H1 (cell line): ENCODE results near the gene SERPINE3. TPM values are rescaled to one million over a fixed set of nuclear protein-coding genes. Genes with fewer than 3 reads are reported as not detected.

ENCODE experiments used
- CTCF ChIA-PET: fragments of 300-600 bp; sonication (Branson Sonifier 250); formaldehyde crosslinking; loops from one replicate; lab custom pipeline; 2021; ENCODE audit not compliant: partially characterized antibody; lab: Charles Lee
- POLR2A ChIA-PET: fragments of 300-600 bp; sonication (Branson Sonifier 250); formaldehyde crosslinking; loops from one replicate; lab custom pipeline; 2021; ENCODE audit warnings: inconsistent platforms; ENCODE audit not compliant: partially characterized antibody; lab: Charles Lee
- DNase-seq, 2 experiments: peaks; one replicate each; pipeline versions ENCODE4 v3.0.0 to v3.0.0-alpha.2; 2010 to 2022; ENCODE audit warnings: low spot score in 2 of 2, low read depth in 1 of 2, mixed read lengths in 1 of 2
- FAIRE-seq: peaks from 2 replicates; lab custom pipeline; 2011; peaks lifted over from hg19 to GRCh38; lab: Jason Lieb, UNC
- H2AFZ ChIP-seq: 2 replicates; pipeline ENCODE4 v1.8.1; 2012; ENCODE audit warnings: low read length, inconsistent platforms
- H2AK5ac ChIP-seq: 2 replicates; pipeline ENCODE4 v1.6.1; 2013; ENCODE audit warnings: low read depth, low read length
- H2BK120ac ChIP-seq: replicated peaks from 2 replicates; pipeline ENCODE3; 2013; ENCODE audit warnings: low read depth, low read length, inconsistent platforms
- H2BK12ac ChIP-seq: 2 replicates; pipeline ENCODE4 v1.6.1; 2013; ENCODE audit warnings: low read depth, low read length
- H2BK15ac ChIP-seq: 2 replicates; pipeline ENCODE4 v1.6.1; 2013; ENCODE audit warnings: low read length
- H2BK20ac ChIP-seq: 2 replicates; pipeline ENCODE4 v1.6.1; 2013; ENCODE audit warnings: low read length
- H2BK5ac ChIP-seq: 2 replicates; pipeline ENCODE4 v1.6.1; 2013; ENCODE audit warnings: low read depth, low read length
- H3K14ac ChIP-seq: 2 replicates; pipeline ENCODE4 v1.6.1; 2013; ENCODE audit warnings: inconsistent platforms; ENCODE audit not compliant: insufficient read length
- H3K18ac ChIP-seq: 2 replicates; pipeline ENCODE4 v1.6.1; 2013; ENCODE audit warnings: low read length; ENCODE audit errors: extremely low read depth
- H3K23ac ChIP-seq: 2 replicates; pipeline ENCODE4 v1.6.1; 2013; ENCODE audit warnings: inconsistent platforms; ENCODE audit not compliant: insufficient read length
- H3K23me2 ChIP-seq: 2 replicates; pipeline ENCODE4 v1.6.1; 2013; ENCODE audit warnings: low read depth, low read length
- H3K27ac ChIP-seq: 2 replicates; pipeline ENCODE4 v1.6.1; 2011; ENCODE audit warnings: low read depth, low read length, inconsistent platforms
- H3K27me3 ChIP-seq, 4 experiments: replicated peaks in 1 of 4; 1 replicate in 1 of 4; 2 replicates in 3 of 4; pipeline versions ENCODE4 v1.6.1 to v1.8.1; 2011 to 2013; ENCODE audit warnings: low read length in 3 of 4, mild to moderate bottlenecking in 3 of 4, inconsistent platforms in 2 of 4, mixed read lengths in 2 of 4, moderate library complexity in 1 of 4; ENCODE audit not compliant: control insufficient read depth in 3 of 4, insufficient read depth in 3 of 4; ENCODE audit errors: extremely low read depth in 1 of 4
- H3K36me3 ChIP-seq, 4 experiments: 2 replicates each; pipeline versions ENCODE4 v1.6.1 to v1.8.1; 2011 to 2013; ENCODE audit warnings: mild to moderate bottlenecking in 4 of 4, low read length in 3 of 4, moderate library complexity in 2 of 4, control low read depth in 1 of 4, inconsistent platforms in 1 of 4; ENCODE audit not compliant: insufficient read depth in 4 of 4, control insufficient read depth in 2 of 4
- H3K4ac ChIP-seq: replicated peaks from 2 replicates; pipeline ENCODE3; 2013; ENCODE audit warnings: low read length, low read depth, mixed read lengths, inconsistent platforms; ENCODE audit not compliant: insufficient read length
- H3K4me1 ChIP-seq, 4 experiments: replicated peaks in 1 of 4; 1 replicate in 1 of 4; 2 replicates in 3 of 4; pipeline versions ENCODE4 v1.6.1 to v1.8.1; 2011 to 2013; ENCODE audit warnings: low read length in 3 of 4, inconsistent platforms in 2 of 4, mixed read lengths in 1 of 4; ENCODE audit not compliant: insufficient read depth in 4 of 4, control insufficient read depth in 3 of 4
- H3K4me2 ChIP-seq, 2 experiments: 2 replicates each; pipeline versions ENCODE4 v1.6.1 to v1.8.1; 2011 to 2013; ENCODE audit warnings: low read depth in 2 of 2, low read length in 2 of 2, control low read depth in 1 of 2, inconsistent platforms in 1 of 2, mild to moderate bottlenecking in 1 of 2; ENCODE audit not compliant: insufficient read depth in 1 of 2
- H3K4me3 ChIP-seq, 4 experiments: fragments of 200-600, 300-600 bp in 1 of 4; sonication (generic), shearing (Covaris generic), sonication (Bioruptor Twin) in 1 of 4; 2 replicates each; pipeline versions ENCODE4 v1.5.1 to v1.8.1; 2011 to 2016; ENCODE audit warnings: low read length in 4 of 4, low read depth in 3 of 4, control low read depth in 2 of 4, inconsistent platforms in 2 of 4, mild to moderate bottlenecking in 2 of 4, mixed read lengths in 1 of 4, moderate library complexity in 1 of 4; ENCODE audit not compliant: insufficient read depth in 2 of 4; ENCODE audit errors: extremely low read depth in 1 of 4
- H3K56ac ChIP-seq: replicated peaks from 2 replicates; pipeline ENCODE3; 2013; ENCODE audit warnings: low read depth, mild to moderate bottlenecking, mixed read lengths, low read length, inconsistent platforms; ENCODE audit not compliant: insufficient read length
- H3K79me1 ChIP-seq: 2 replicates; pipeline ENCODE4 v1.6.1; 2013; ENCODE audit warnings: low read depth, low read length, control low read depth
- H3K79me2 ChIP-seq, 2 experiments: 2 replicates each; pipeline versions ENCODE4 v1.6.1 to v1.8.1; 2012 to 2013; ENCODE audit warnings: low read length in 2 of 2, mild to moderate bottlenecking in 2 of 2, inconsistent platforms in 1 of 2; ENCODE audit not compliant: insufficient read depth in 2 of 2, control insufficient read depth in 1 of 2
- H3K9ac ChIP-seq, 4 experiments: replicated peaks in 1 of 4; 1 replicate in 1 of 4; 2 replicates in 3 of 4; pipeline versions ENCODE4 v1.6.1 to v1.8.1; 2011 to 2013; ENCODE audit warnings: low read depth in 3 of 4, low read length in 3 of 4, control low read depth in 2 of 4, mild to moderate bottlenecking in 2 of 4, moderate library complexity in 2 of 4, inconsistent platforms in 1 of 4; ENCODE audit errors: extremely low read depth in 1 of 4
- H3K9me3 ChIP-seq, 2 experiments: 2 replicates each; pipeline versions ENCODE4 v1.6.1 to v1.8.1; 2012 to 2013; ENCODE audit warnings: mild to moderate bottlenecking in 2 of 2, moderate library complexity in 2 of 2, control low read depth in 1 of 2, inconsistent platforms in 1 of 2, low read depth in 1 of 2, low read length in 1 of 2, mixed read lengths in 1 of 2; ENCODE audit not compliant: insufficient read depth in 2 of 2
- H4K20me1 ChIP-seq, 2 experiments: replicated peaks in 1 of 2; 2 replicates each; pipeline versions ENCODE3 to v1.8.1; 2011 to 2013; ENCODE audit warnings: inconsistent platforms in 2 of 2, low read length in 2 of 2, mild to moderate bottlenecking in 1 of 2; ENCODE audit not compliant: insufficient read depth in 2 of 2, control insufficient read depth in 1 of 2
- H4K5ac ChIP-seq: 2 replicates; pipeline ENCODE4 v1.6.1; 2013; ENCODE audit warnings: low read length, low read depth, mixed read lengths, inconsistent platforms; ENCODE audit not compliant: insufficient read length
- H4K8ac ChIP-seq: 2 replicates; pipeline ENCODE4 v1.8.0; 2013; ENCODE audit warnings: mild to moderate bottlenecking, moderate library complexity, low read length, inconsistent platforms; ENCODE audit not compliant: insufficient read depth; ENCODE audit errors: extremely low read depth
- H4K91ac ChIP-seq: replicated peaks from 2 replicates; pipeline ENCODE3; 2013; ENCODE audit warnings: low read length, mixed read lengths, inconsistent platforms; ENCODE audit not compliant: insufficient read length
- RFX5 ChIP-seq: IDR thresholded peaks from 2 replicates; pipeline ENCODE4 v1.6.1; 2011; ENCODE audit warnings: low read depth, low read length, improper control_type of control experiment, borderline replicate concordance
- WGBS, 2 experiments: shearing (Covaris generic) in 1 of 2; methylation state at CpG; one replicate each; pipeline versions ENCODE4 v1.1.6 to v1.1.7; 2013 to 2015; ENCODE audit warnings: low lambda C conversion rate in 2 of 2, mixed read lengths in 2 of 2, inconsistent platforms in 1 of 2, low coverage in 1 of 2, missing lambda C conversion rate in 1 of 2; ENCODE audit not compliant: insufficient replicate concordance in 2 of 2, insufficient coverage in 1 of 2, insufficient read length in 1 of 2; ENCODE audit errors: extremely low coverage in 1 of 2, missing lambda C conversion rate in 1 of 2; 5-methylcytosine and 5-hydroxymethylcytosine counted together
- polyA plus RNA-seq, 7 experiments: library from polyadenylated mRNA; depleted of rRNA in 3 of 7; stranded (reverse) in 5 of 7; unstranded in 2 of 7; fragments of >200 nt in 5 of 7; fragments of 200-250 nt in 2 of 7; gene quantifications; 1 replicate in 5 of 7; 2 replicates in 1 of 7; 4 replicates in 1 of 7; pipeline versions ENCODE4 v1.2.1 to v1.2.3, GENCODE V29; 2011 to 2013; ENCODE audit warnings: missing spikeins in 2 of 7, mixed read lengths in 2 of 7
- total RNA-seq: library from RNA; stranded (reverse); fragmentation: NEBNext Ultra II Directional; extraction: Animal tissue kit (Norgen Biotek cat#: 25700); gene quantifications from 2 replicates; pipeline ENCODE4 v1.2.1, GENCODE V29; 2021
- TF ChIP-seq, protein P1 (sequence below): IDR thresholded peaks from 2 replicates; pipeline ENCODE4 v1.6.1; 2012; ENCODE audit warnings: low read length, inconsistent platforms

Gene SERPINE3
- total and polyA plus RNA-seq, 2 of the 8 experiments (the other 6 are each of a cell fraction or from before 2014, with no cell fraction given), result 0.34 to 1.0 TPM

DNA sequence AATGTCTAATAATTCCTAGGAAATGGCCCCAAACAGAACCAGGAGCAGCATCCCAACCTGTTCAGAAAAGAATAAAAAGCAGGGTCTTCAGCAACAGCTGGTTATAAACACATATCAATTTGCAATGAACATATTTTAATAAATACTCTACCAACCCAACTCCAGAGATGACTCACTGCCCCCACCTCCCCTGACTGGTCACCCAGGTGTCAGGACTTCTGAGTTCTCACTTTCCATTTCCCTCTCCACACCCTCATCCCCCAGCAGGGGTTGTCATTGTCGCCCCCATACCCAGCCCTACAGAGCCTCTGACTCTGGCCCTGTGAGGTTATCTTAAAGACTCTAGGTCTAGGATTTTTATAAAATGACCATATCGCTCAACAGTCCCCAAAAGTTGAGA lies 6.9 kb downstream of the SERPINE3 start:
- Histone ChIP-seq H3K9ac (no peak overlapping the region), H3K4me2 (no peak overlapping the region), H2BK20ac (no peak overlapping the region), H3K4me3 (no peak overlapping the region), H3K18ac (no peak overlapping the region), H3K9me3 (no peaks in the 10 kb centered on the region), H4K20me1 (no peaks in the 10 kb centered on the region), H4K8ac (no peak overlapping the region), H2BK12ac (no peak overlapping the region), H4K91ac (no peak overlapping the region), H2BK120ac (no peak overlapping the region), H2AK5ac (no peak overlapping the region), H3K14ac (no peak overlapping the region), H3K23me2 (no peaks in the 10 kb centered on the region), H3K27ac (no peak overlapping the region), H2BK15ac (no peak overlapping the region), H4K5ac (no peak overlapping the region), H2AFZ (no peak overlapping the region), H3K27me3 (no peaks in the 10 kb centered on the region; a peak in 1 of 7 replicates), H3K4ac (no peak overlapping the region), H3K79me1 (no peaks in the 10 kb centered on the region), H3K23ac (no peak overlapping the region), H3K79me2 (no peaks in the 10 kb centered on the region), H2BK5ac (no peak overlapping the region), H3K36me3 (no peaks in the 10 kb centered on the region), H3K4me1 (peaks cover 0 to 9% (median 0%) of the 10 kb centered on the region in 4 experiments; a peak in 5 of 7 replicates)
- DNase-seq (no peak), FAIRE-seq (no peak)
- POLR2A ChIA-PET, result interaction anchor here (1.4 kb wide), 1 partner anchor 107 kb away, joined by 3 read pairs; the partner anchor contains the start of gene INTS6
- 83% methylated on average over 2 of the region's 2 CpGs; no CpG with 5 or more reads in 1 of the 2 experiments for WGBS, 2 experiments
- TF ChIP-seq RFX5, result no peak
- TF ChIP-seq, protein P1, sequence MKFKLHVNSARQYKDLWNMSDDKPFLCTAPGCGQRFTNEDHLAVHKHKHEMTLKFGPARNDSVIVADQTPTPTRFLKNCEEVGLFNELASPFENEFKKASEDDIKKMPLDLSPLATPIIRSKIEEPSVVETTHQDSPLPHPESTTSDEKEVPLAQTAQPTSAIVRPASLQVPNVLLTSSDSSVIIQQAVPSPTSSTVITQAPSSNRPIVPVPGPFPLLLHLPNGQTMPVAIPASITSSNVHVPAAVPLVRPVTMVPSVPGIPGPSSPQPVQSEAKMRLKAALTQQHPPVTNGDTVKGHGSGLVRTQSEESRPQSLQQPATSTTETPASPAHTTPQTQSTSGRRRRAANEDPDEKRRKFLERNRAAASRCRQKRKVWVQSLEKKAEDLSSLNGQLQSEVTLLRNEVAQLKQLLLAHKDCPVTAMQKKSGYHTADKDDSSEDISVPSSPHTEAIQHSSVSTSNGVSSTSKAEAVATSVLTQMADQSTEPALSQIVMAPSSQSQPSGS, result no peak
- TF ChIP-seq, all 59 proteins: peak for 0
- H3K56ac ChIP-seq, result no peak overlapping the region
- CTCF ChIA-PET, result interaction anchor here (0.7 to 2.2 kb wide), 13 partner anchors 9 to 235 kb away, joined by 3 to 11 read pairs (median 3); partner anchors contain the start of gene C13orf42
